Hepatocyte (in vitro differentiated cells): ENCODE measurements around the gene FAM193A.

ENCODE experiments used
- EZH2 ChIP-seq: fragments of 200-600 bp; sonication (generic); IDR thresholded peaks from 2 replicates; pipeline ENCODE4 v1.6.1; 2016; ENCODE audit warnings: antibody characterized with exemption, mild to moderate bottlenecking, borderline replicate concordance
- EZH2phosphoT487 ChIP-seq: fragments of 200-600 bp; sonication (generic); IDR thresholded peaks from one replicate; pipeline ENCODE4 v1.6.1; 2018; ENCODE audit warnings: antibody characterized with exemption, mild to moderate bottlenecking, low read depth, moderate library complexity; ENCODE audit not compliant: unreplicated experiment, severe bottlenecking
- TF ChIP-seq, protein P1 (sequence below): fragments of 200-600 bp; sonication (generic); IDR thresholded peaks from 2 replicates; pipeline ENCODE4 v1.5.1; 2016; ENCODE audit warnings: antibody characterized with exemption, mild to moderate bottlenecking; ENCODE audit not compliant: poor library complexity

DNA sequence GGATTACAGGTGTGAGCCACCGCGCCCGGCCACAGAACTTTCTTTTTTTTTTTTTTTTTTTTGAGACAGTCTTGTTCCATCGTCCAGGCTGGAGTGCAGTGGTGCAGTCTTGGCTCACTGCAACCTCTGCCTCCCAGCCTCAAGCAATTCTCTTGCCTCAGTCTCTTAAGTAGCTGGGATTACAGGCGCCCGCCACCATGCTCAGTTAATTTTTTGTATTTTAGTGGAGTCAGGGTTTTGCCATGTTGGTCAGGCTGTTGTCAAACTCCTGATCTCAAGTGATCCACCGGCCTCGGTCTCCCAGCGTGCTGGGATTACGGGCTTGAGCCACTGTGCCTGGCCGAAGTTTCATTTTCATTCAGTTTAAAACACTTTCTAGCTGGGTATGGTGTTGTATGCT is 16.4 kb downstream of the FAM193A start:
- TF ChIP-seq, protein P1, sequence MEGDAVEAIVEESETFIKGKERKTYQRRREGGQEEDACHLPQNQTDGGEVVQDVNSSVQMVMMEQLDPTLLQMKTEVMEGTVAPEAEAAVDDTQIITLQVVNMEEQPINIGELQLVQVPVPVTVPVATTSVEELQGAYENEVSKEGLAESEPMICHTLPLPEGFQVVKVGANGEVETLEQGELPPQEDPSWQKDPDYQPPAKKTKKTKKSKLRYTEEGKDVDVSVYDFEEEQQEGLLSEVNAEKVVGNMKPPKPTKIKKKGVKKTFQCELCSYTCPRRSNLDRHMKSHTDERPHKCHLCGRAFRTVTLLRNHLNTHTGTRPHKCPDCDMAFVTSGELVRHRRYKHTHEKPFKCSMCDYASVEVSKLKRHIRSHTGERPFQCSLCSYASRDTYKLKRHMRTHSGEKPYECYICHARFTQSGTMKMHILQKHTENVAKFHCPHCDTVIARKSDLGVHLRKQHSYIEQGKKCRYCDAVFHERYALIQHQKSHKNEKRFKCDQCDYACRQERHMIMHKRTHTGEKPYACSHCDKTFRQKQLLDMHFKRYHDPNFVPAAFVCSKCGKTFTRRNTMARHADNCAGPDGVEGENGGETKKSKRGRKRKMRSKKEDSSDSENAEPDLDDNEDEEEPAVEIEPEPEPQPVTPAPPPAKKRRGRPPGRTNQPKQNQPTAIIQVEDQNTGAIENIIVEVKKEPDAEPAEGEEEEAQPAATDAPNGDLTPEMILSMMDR, result no peak
- TF ChIP-seq EZH2, result no peak
- no peak for TF ChIP-seq EZH2phosphoT487
